SU-DHL-6 (cell line): ENCODE measurements around the gene ITGA6.

Source experiments
- CTCF ChIP-seq: fragments of 200-600 bp; sonication (generic); IDR thresholded peaks from one replicate; pipeline ENCODE4 v1.5.1; 2017; ENCODE audit warnings: antibody characterized with exemption, mild to moderate bottlenecking, low read length, moderate library complexity; ENCODE audit not compliant: insufficient read depth, poor library complexity, severe bottlenecking
- EZH2phosphoT487 ChIP-seq: fragments of 200-600 bp; sonication (generic), shearing (Covaris generic); conservative IDR thresholded peaks from 2 replicates; pipeline ENCODE4 v1.6.1; 2018; ENCODE audit warnings: mild to moderate bottlenecking, antibody characterized with exemption, low read length, moderate library complexity, mixed read lengths

- TF ChIP-seq CTCF (no peak), EZH2phosphoT487 (no peak)
These were observed 12.1 kb downstream of the ITGA6 start for GRCh38 chr2:172439509-172439860.
